Heart right ventricle (tissue), 16 donors: Measurements from ENCODE around the gene C5orf58. TPM values are rescaled to one million over a fixed set of nuclear protein-coding genes. Genes with fewer than 3 reads are reported as not detected.

Experiments used
- ATAC-seq, 8 donors: fragments of 200-7000 bp; cut with Tn5 transposase; one replicate each; pipeline ENCODE4 v1.9.1; 2020; ENCODE audit warnings: mild to moderate bottlenecking in 8 of 8, moderate library complexity in 8 of 8, moderate number of reproducible peaks in 1 of 8
- DNase-seq, 2 donors: peaks; one replicate each; pipeline ENCODE4 v3.0.0-alpha.2; 2020
- H3K27ac ChIP-seq, 10 donors: fragments of 200-600 bp; sonication (generic) in 2 of 10; one replicate each; pipeline versions ENCODE4 v1.5.0 to v1.8.0; 2020 to 2022; ENCODE audit warnings: mild to moderate bottlenecking in 3 of 10
- H3K27me3 ChIP-seq, 7 donors: fragments of 200-600 bp; one replicate each; pipeline ENCODE4 v1.8.0; 2021 to 2022; ENCODE audit warnings: mild to moderate bottlenecking in 2 of 7
- H3K36me3 ChIP-seq, 9 donors: fragments of 200-600 bp; sonication (generic) in 1 of 9; one replicate each; pipeline versions ENCODE4 v1.5.0 to v1.8.0; 2020 to 2022; ENCODE audit warnings: mild to moderate bottlenecking in 2 of 9
- H3K4me1 ChIP-seq, 9 donors: fragments of 200-600 bp; sonication (generic) in 1 of 9; one replicate each; pipeline versions ENCODE4 v1.5.0 to v1.8.0; 2020 to 2022; ENCODE audit warnings: mild to moderate bottlenecking in 4 of 9
- H3K4me3 ChIP-seq, 10 donors: fragments of 200-600 bp; sonication (generic) in 2 of 10; one replicate each; pipeline versions ENCODE4 v1.5.0 to v1.8.0; 2020 to 2022; ENCODE audit warnings: mild to moderate bottlenecking in 7 of 10, moderate library complexity in 2 of 10
- H3K9me3 ChIP-seq, 11 donors: fragments of 200-600 bp in 10 of 11; sonication (generic) in 2 of 11; one replicate each; pipeline versions ENCODE4 v1.5.0 to v1.8.0; 2013 to 2022; ENCODE audit warnings: mild to moderate bottlenecking in 2 of 11, control low read depth in 1 of 11, moderate library complexity in 1 of 11
- WGBS, 2 donors: extraction: QIAGEN DNeasy Blood & Tissue Kit; methylation state at CpG; one replicate each; pipeline ENCODE4 v1.1.7; 2013; ENCODE audit warnings: inconsistent platforms in 1 of 2; 5-methylcytosine and 5-hydroxymethylcytosine counted together
- intact Hi-C, 10 donors: fragments of 100-400 bp; cut with DNase I; formaldehyde crosslinking; loops; one replicate each; pipeline versions ENCODE4 v1.11.1 to v1.14.2; 2022
- polyA plus RNA-seq, 2 donors: library from polyadenylated mRNA; stranded (reverse); fragments of 200-250 nt; gene quantifications; one replicate each; pipeline ENCODE4 v1.2.3, GENCODE V29; 2013
- total RNA-seq, 10 donors: library from RNA; stranded (reverse); fragmentation: NEBNext Ultra II Directional in 3 of 10; extraction: Animal tissue kit (Norgen Biotek cat#: 25700) in 3 of 10; gene quantifications; one replicate each; pipeline versions ENCODE4 v1.2.1 to v1.2.4, GENCODE V29; 2021 to 2023
- TF ChIP-seq, protein P1 (sequence below), 9 donors: fragments of 200-600 bp; sonication (generic) in 2 of 9; IDR thresholded peaks; one replicate each; pipeline versions ENCODE4 v1.5.0 to v1.8.0; 2021 to 2022; ENCODE audit warnings: antibody characterized with exemption in 9 of 9, mild to moderate bottlenecking in 5 of 9, moderate library complexity in 1 of 9
- donor health status: Arrhythmogenic right ventricular cardiomyopathy.
- donor health status: ischemic (EF 13 %, LVEDD 7.1; RV severe dilation, severe dysfunction).
- donor health status: healthy with polysubstance abuse.
- donor health status: DM: no; HTN: yes; CAD: no.
- donor health status: DM: no; HTN: no; CAD: no.
- donor health status: ischemic (EF 25% LVEDD 6.9; RV normal size, moderate dysfunction).
- donor health status: ischemic (EF 25% LVEDD 5.7; RV mildly dilated, moderate dysfunction).
- donor health status: healthy.
- donor health status: DM: yes; HTN: yes; CAD: no.
- donor health status: Ischemic cardiomyopathy.
- donor health status: ischemic (EF 35%, LVEDD 5.7; RV mildly dilated, moderate dysfunction).
- donor health status: nonischemic (EF 11% LVEDD 7.7; RV severe dilation, severe dysfunction).
- donor health status: DM: yes; HTN: yes; CAD: no.
- donor health status: PGD.
- donor health status: ischemic (EF 29% LVEDD 5.4; RV normal size, mild dysfunction).
- donor health status: nonischemic (EF 23%, LVEDD 6.1; RV moderate dilation, normal function).

C5orf58 gene
- total and polyA plus RNA-seq, 12 donors: 0.56 to 1.1 TPM; not detected in 10

DNA sequence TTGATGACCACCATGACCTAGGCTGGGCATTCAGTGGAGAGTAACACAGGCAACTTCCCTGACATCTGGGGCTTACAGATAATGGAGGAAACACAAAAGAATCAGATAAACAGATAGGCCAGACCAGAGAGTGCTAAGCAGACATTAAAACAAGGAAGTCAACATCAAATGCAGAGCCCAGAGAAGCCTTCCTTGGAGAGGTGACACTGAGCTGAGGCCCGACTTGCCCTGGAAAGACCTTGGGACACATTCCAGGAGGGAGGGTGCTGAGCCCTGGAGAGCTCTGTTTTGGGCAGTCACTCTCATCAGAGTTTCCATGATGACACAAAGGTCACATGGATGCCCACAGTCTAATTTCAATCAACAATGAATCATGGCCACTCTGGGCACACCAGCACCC lies 31.9 kb upstream of the C5orf58 start:
- no peak for DNase-seq
- whole genome bisulfite sequencing, 2 donors: 19 to 22% methylated on average over 1 of the region's 1 CpG
- TF ChIP-seq, protein P1, sequence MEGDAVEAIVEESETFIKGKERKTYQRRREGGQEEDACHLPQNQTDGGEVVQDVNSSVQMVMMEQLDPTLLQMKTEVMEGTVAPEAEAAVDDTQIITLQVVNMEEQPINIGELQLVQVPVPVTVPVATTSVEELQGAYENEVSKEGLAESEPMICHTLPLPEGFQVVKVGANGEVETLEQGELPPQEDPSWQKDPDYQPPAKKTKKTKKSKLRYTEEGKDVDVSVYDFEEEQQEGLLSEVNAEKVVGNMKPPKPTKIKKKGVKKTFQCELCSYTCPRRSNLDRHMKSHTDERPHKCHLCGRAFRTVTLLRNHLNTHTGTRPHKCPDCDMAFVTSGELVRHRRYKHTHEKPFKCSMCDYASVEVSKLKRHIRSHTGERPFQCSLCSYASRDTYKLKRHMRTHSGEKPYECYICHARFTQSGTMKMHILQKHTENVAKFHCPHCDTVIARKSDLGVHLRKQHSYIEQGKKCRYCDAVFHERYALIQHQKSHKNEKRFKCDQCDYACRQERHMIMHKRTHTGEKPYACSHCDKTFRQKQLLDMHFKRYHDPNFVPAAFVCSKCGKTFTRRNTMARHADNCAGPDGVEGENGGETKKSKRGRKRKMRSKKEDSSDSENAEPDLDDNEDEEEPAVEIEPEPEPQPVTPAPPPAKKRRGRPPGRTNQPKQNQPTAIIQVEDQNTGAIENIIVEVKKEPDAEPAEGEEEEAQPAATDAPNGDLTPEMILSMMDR (IDR thresholded peaks at IDR 0.05): no peak
- peaks cover 0 to 16% (median 5%) of the 10 kb centered on the region in 7 donors for H3K27me3 ChIP-seq
- peaks cover 0 to 4% (median 0%) of the 10 kb centered on the region in 9 donors for H3K4me1 ChIP-seq
- no peak overlapping the region for H3K4me3 ChIP-seq
- ATAC-seq: peak in 5 of 8 donors; percentile 18 to 86 (median 41)
- no peaks in the 10 kb centered on the region for H3K36me3 ChIP-seq
- H3K27ac ChIP-seq: peak overlapping the region in 1 of 10 donors; percentile 14
- H3K9me3 ChIP-seq: no peaks in the 10 kb centered on the region
- intact Hi-C loops: no loop called here

DNA sequence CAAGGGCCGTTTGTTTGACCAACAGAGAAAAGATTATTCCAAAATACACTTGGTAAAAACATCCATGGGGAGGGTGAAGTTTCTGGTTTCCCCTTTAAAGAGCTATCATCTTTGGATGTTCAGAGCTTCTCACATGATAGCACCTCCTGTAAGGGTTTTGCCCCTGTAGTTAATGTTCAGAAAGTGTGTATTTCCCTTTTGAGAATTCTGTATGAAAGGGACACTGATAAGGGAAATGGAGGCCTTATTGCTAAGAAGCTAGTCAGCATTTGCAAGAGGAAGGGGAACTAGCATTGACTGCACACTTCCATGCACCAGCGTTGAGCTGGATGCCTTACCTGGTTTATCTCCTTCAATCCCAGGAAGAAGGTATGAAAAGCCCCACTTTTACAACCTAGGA lies 31.5 kb upstream of the C5orf58 start:
- H3K9me3 ChIP-seq: no peaks in the 10 kb centered on the region
- peaks cover 0 to 4% (median 0%) of the 10 kb centered on the region in 9 donors for H3K4me1 ChIP-seq
- H3K27me3 ChIP-seq: peaks cover 0 to 16% (median 5%) of the 10 kb centered on the region in 7 donors
- ATAC-seq (no peak), DNase-seq (no peak)
- H3K36me3 ChIP-seq: no peaks in the 10 kb centered on the region
- WGBS, 2 donors: 65 to 74% methylated on average over 2 of the region's 2 CpGs
- H3K27ac ChIP-seq: peak overlapping the region in 1 of 10 donors; percentile 14
- intact Hi-C loops: no loop called here
- H3K4me3 ChIP-seq: no peak overlapping the region
- TF ChIP-seq, protein P1 (IDR thresholded peaks at IDR 0.05): no peak

DNA sequence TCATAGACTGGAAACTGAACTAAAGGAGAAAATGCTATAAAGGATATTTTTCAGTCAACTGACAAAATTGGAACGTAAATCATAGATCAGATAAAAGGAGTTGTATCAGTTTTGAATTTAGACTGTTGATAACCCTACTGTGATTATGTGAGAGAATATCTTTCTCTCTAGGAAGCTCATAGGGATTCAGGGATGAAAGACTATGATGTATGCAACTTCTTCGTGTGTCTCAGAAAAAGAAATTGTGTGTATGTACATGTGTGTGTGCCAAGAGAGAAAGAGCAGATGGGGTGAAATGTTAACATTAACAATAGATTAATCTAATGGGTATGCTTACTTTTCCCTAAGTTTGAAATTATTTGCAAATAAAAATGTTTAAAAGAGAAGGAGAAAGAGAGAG lies 30.7 kb upstream of the C5orf58 start:
- intact Hi-C loops: no loop called here
- Histone ChIP-seq H3K4me1 (peaks cover 0 to 4% (median 0%) of the 10 kb centered on the region in 9 donors), H3K27me3 (peaks cover 0 to 16% (median 7%) of the 10 kb centered on the region in 7 donors), H3K9me3 (no peaks in the 10 kb centered on the region), H3K4me3 (no peak overlapping the region), H3K27ac (no peak overlapping the region), H3K36me3 (no peaks in the 10 kb centered on the region)
- 65 to 69% methylated on average over 2 of the region's 2 CpGs for WGBS, 2 donors
- TF ChIP-seq, protein P1 (IDR thresholded peaks at IDR 0.05): no peak
- no peak for ATAC-seq
- DNase-seq: no peak

DNA sequence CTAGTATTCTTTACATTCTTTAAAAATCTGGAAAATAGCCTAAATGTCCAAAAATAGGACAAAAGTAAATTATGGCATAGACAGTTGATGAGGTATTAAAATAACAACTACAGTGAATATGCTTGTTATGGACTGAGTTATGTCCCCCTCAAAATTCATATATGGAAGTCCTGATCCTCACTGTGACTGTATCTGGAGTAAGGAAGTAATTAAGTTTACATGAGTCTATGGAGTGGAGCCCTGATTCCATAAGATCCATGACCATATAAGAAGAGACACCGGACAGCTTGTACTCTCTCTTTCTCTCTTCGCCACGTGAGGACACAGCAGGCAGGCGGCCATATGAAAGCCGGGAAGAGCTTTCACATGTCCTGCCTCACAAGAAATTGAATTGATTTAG lies 28.6 kb upstream of the C5orf58 start:
- DNase-seq: no peak
- TF ChIP-seq, protein P1 (IDR thresholded peaks at IDR 0.05): no peak
- H3K4me3 ChIP-seq: no peak overlapping the region
- peaks cover 0 to 4% (median 0%) of the 10 kb centered on the region in 9 donors for H3K4me1 ChIP-seq
- peaks cover 0 to 16% (median 8%) of the 10 kb centered on the region in 7 donors for H3K27me3 ChIP-seq
- no peak for ATAC-seq
- WGBS, 2 donors: 81 to 87% methylated on average over 5 of the region's 5 CpGs
- intact Hi-C loops: no loop called here
- H3K9me3 ChIP-seq: no peaks in the 10 kb centered on the region
- no peaks in the 10 kb centered on the region for H3K36me3 ChIP-seq
- no peak overlapping the region for H3K27ac ChIP-seq
